Endodermal cell (in vitro differentiated cells): ENCODE data around the gene DMWD. TPM values are rescaled to one million over a fixed set of nuclear protein-coding genes. Genes with fewer than 3 reads are reported as not detected.

Experiments used
- DNase-seq: peaks from one replicate; pipeline ENCODE4 v3.0.0-alpha.2; 2017
- H3K27ac ChIP-seq: 2 replicates; pipeline ENCODE4 v1.5.1; 2013; ENCODE audit warnings: mild to moderate bottlenecking, low read depth, low read length, moderate library complexity
- H3K27me3 ChIP-seq: 2 replicates; pipeline ENCODE4 v1.6.1; 2013; ENCODE audit warnings: mild to moderate bottlenecking, low read length, moderate library complexity; ENCODE audit not compliant: insufficient read depth, control insufficient read depth, poor library complexity, severe bottlenecking
- H3K36me3 ChIP-seq: 2 replicates; pipeline ENCODE4 v1.7.0; 2013; ENCODE audit warnings: mild to moderate bottlenecking, low read length, moderate library complexity; ENCODE audit not compliant: control insufficient read depth, insufficient read depth
- H3K4me1 ChIP-seq: one replicate; pipeline ENCODE4 v1.7.0; 2013; ENCODE audit warnings: low read length; ENCODE audit not compliant: control insufficient read depth, insufficient read depth
- H3K4me3 ChIP-seq: 2 replicates; pipeline ENCODE4 v1.5.1; 2013; ENCODE audit warnings: mild to moderate bottlenecking, low read length, moderate library complexity
- H3K9ac ChIP-seq: 2 replicates; pipeline ENCODE4 v1.6.1; 2013; ENCODE audit warnings: mild to moderate bottlenecking, low read length, moderate library complexity; ENCODE audit not compliant: poor library complexity, severe bottlenecking; ENCODE audit errors: extremely low read depth
- H3K9me3 ChIP-seq: 2 replicates; pipeline ENCODE4 v1.6.1; 2013; ENCODE audit warnings: mild to moderate bottlenecking, low read length, moderate library complexity; ENCODE audit not compliant: control insufficient read depth
- H3K27ac Mint-ChIP-seq: 2 replicates; pipeline ENCODE4 v1.8.0; 2020; ENCODE audit warnings: mixed read lengths
- H3K27me3 Mint-ChIP-seq: 2 replicates; pipeline ENCODE4 v1.8.0; 2021; ENCODE audit warnings: mild to moderate bottlenecking, mixed read lengths; ENCODE audit not compliant: insufficient read depth
- H3K36me3 Mint-ChIP-seq: 2 replicates; pipeline ENCODE4 v1.8.0; 2020; ENCODE audit warnings: low read depth, mixed read lengths
- H3K4me1 Mint-ChIP-seq: 2 replicates; pipeline ENCODE4 v1.8.0; 2020; ENCODE audit warnings: mixed read lengths
- H3K4me3 Mint-ChIP-seq: 2 replicates; pipeline ENCODE4 v1.8.0; 2020; ENCODE audit warnings: mild to moderate bottlenecking, moderate library complexity, mixed read lengths
- H3K9me3 Mint-ChIP-seq: 2 replicates; pipeline ENCODE4 v1.8.0; 2020; ENCODE audit warnings: mild to moderate bottlenecking, mixed read lengths
- CTCF ChIP-seq: fragments of 200-600 bp; sonication (generic); conservative IDR thresholded peaks from 2 replicates; pipeline ENCODE4 v1.5.0; 2021; ENCODE audit warnings: antibody characterized with exemption, mild to moderate bottlenecking
- WGBS, 2 experiments: methylation state at CpG; one replicate each; pipeline versions ENCODE4 v1.1.5 to v1.1.7; 2013; ENCODE audit warnings: missing lambda C conversion rate in 2 of 2, mixed read lengths in 1 of 2; ENCODE audit not compliant: insufficient coverage in 1 of 2, insufficient read length in 1 of 2; 5-methylcytosine and 5-hydroxymethylcytosine counted together
- total RNA-seq, 2 donors: library from RNA; stranded (reverse); fragmentation: NEBNext Ultra II Directional in 1 of 2; extraction: Animal tissue kit (Norgen Biotek cat#: 25700) in 1 of 2; gene quantifications; 2 replicates in 1 of 2; 3 replicates in 1 of 2; pipeline ENCODE4 v1.2.1, GENCODE V29; 2021

The DMWD gene
- total RNA-seq, 2 donors from 2014 or later: 86.4 to 86.9 TPM

- Mint-ChIP-seq H3K4me3 (no peak overlapping the region), H3K9me3 (no peaks in the 10 kb centered on the region), H3K27me3 (no peaks in the 10 kb centered on the region), H3K4me1 (no peaks in the 10 kb centered on the region), H3K36me3 (peaks cover 80% of the 10 kb centered on the region), H3K27ac (peak overlapping the region; percentile 26)
- no peak overlapping the region for H3K27ac ChIP-seq
- no peaks in the 10 kb centered on the region for H3K9me3 ChIP-seq
- H3K4me1 ChIP-seq: no peaks in the 10 kb centered on the region
- H3K27me3 ChIP-seq: no peaks in the 10 kb centered on the region
- peaks cover 86% of the 10 kb centered on the region for H3K36me3 ChIP-seq
- 94 to 99% methylated on average over 16 to 26 of the region's 26 CpGs for WGBS, 2 experiments
- no peak for TF ChIP-seq CTCF
- no peak overlapping the region for H3K9ac ChIP-seq
- no peak for DNase-seq
- H3K4me3 ChIP-seq: no peak overlapping the region
Observed at GRCh38 chr19:45824531-45825262, 32.1 kb upstream of the DMWD start.

- H3K27me3 ChIP-seq: no peaks in the 10 kb centered on the region
- Mint-ChIP-seq H3K9me3 (no peaks in the 10 kb centered on the region), H3K4me3 (no peak overlapping the region), H3K27me3 (no peaks in the 10 kb centered on the region), H3K36me3 (peaks cover 76% of the 10 kb centered on the region), H3K27ac (no peak overlapping the region), H3K4me1 (no peaks in the 10 kb centered on the region)
- no peaks in the 10 kb centered on the region for H3K9me3 ChIP-seq
- H3K4me3 ChIP-seq: no peak overlapping the region
- H3K9ac ChIP-seq: no peak overlapping the region
- TF ChIP-seq CTCF: no peak
- peaks cover 82% of the 10 kb centered on the region for H3K36me3 ChIP-seq
- H3K27ac ChIP-seq: no peak overlapping the region
- DNase-seq: peak; percentile 42
- no peaks in the 10 kb centered on the region for H3K4me1 ChIP-seq
- WGBS, 2 experiments: 90 to 99% methylated on average over 12 of the region's 12 CpGs
Observed at GRCh38 chr19:45824041-45824471, 31.4 kb upstream of the DMWD start.

GRCh38 chr19:45823182-45823581 lies 30.5 kb upstream of the DMWD start:
- Mint-ChIP-seq H3K9me3 (no peaks in the 10 kb centered on the region), H3K27me3 (no peaks in the 10 kb centered on the region), H3K36me3 (peaks cover 68% of the 10 kb centered on the region), H3K27ac (no peak overlapping the region), H3K4me3 (no peak overlapping the region), H3K4me1 (no peaks in the 10 kb centered on the region)
- Histone ChIP-seq H3K9me3 (no peaks in the 10 kb centered on the region), H3K4me3 (no peak overlapping the region), H3K9ac (no peak overlapping the region), H3K27me3 (no peaks in the 10 kb centered on the region), H3K27ac (no peak overlapping the region), H3K36me3 (peaks cover 74% of the 10 kb centered on the region), H3K4me1 (peaks cover 4% of the 10 kb centered on the region)
- no peak for TF ChIP-seq CTCF
- no peak for DNase-seq
- WGBS, 2 experiments: 94% methylated on average over 3 to 12 of the region's 12 CpGs
